GM23248 (cell line): ENCODE measurements around the gene TBC1D22A. TPM values are rescaled to one million over a fixed set of nuclear protein-coding genes. Genes with fewer than 3 reads are reported as not detected.

Experiments used
- DNase-seq: peaks from one replicate; pipeline ENCODE4 v3.0.0-alpha.2; 2015
- H2AFZ ChIP-seq: fragments of 200-600 bp; sonication (generic); 2 replicates; pipeline ENCODE4 v1.6.1; 2016; ENCODE audit warnings: antibody characterized with exemption
- H3F3A ChIP-seq: fragments of 200-600 bp; sonication (generic); 2 replicates; pipeline ENCODE4 v1.6.1; 2016; ENCODE audit warnings: mild to moderate bottlenecking, antibody characterized with exemption, mixed run types; ENCODE audit not compliant: insufficient read depth
- H3K27ac ChIP-seq: fragments of 200-600 bp; sonication (generic); 2 replicates; pipeline ENCODE4 v1.5.1; 2016; ENCODE audit warnings: mild to moderate bottlenecking
- H3K27me3 ChIP-seq: fragments of 200-600 bp; sonication (generic); replicated peaks from 2 replicates; pipeline ENCODE4 v1.6.1; 2016; ENCODE audit warnings: mild to moderate bottlenecking; ENCODE audit not compliant: insufficient read depth
- H3K36me3 ChIP-seq: fragments of 200-600 bp; sonication (generic); 2 replicates; pipeline ENCODE4 v1.6.1; 2016; ENCODE audit warnings: low read depth, mild to moderate bottlenecking
- H3K4me1 ChIP-seq: fragments of 200-600 bp; sonication (generic); 2 replicates; pipeline ENCODE4 v1.6.1; 2016; ENCODE audit warnings: mild to moderate bottlenecking; ENCODE audit not compliant: insufficient read depth
- H3K4me2 ChIP-seq: fragments of 200-600 bp; sonication (generic); one replicate; pipeline ENCODE4 v1.6.1; 2016; ENCODE audit warnings: mild to moderate bottlenecking; ENCODE audit not compliant: unreplicated experiment
- H3K4me3 ChIP-seq: fragments of 200-600 bp; sonication (generic); 2 replicates; pipeline ENCODE4 v1.5.1; 2016; ENCODE audit warnings: mild to moderate bottlenecking
- H3K79me2 ChIP-seq: fragments of 200-600 bp; sonication (generic); 2 replicates; pipeline ENCODE4 v1.6.1; 2016; ENCODE audit warnings: mild to moderate bottlenecking; ENCODE audit not compliant: insufficient read depth
- H3K9ac ChIP-seq: fragments of 200-600 bp; sonication (generic); 2 replicates; pipeline ENCODE4 v1.6.1; 2016; ENCODE audit warnings: mild to moderate bottlenecking
- H3K9me2 ChIP-seq: fragments of 200-600 bp; sonication (generic); 2 replicates; pipeline ENCODE4 v1.6.1; 2016; ENCODE audit warnings: mixed run types, mild to moderate bottlenecking, moderate library complexity; ENCODE audit not compliant: insufficient read depth
- H3K9me3 ChIP-seq: fragments of 200-600 bp; sonication (generic); one replicate; pipeline ENCODE4 v1.6.1; 2017; ENCODE audit warnings: low read depth
- H4K20me1 ChIP-seq: fragments of 200-600 bp; sonication (generic); 2 replicates; pipeline ENCODE4 v1.6.0; 2016; ENCODE audit not compliant: insufficient read depth
- EZH2 ChIP-seq: fragments of 200-600 bp; sonication (generic); IDR thresholded peaks from 2 replicates; pipeline ENCODE4 v1.6.1; 2018; ENCODE audit warnings: antibody characterized with exemption, mild to moderate bottlenecking; ENCODE audit not compliant: insufficient read depth, poor library complexity, severe bottlenecking
- EZH2phosphoT487 ChIP-seq: fragments of 200-600 bp; sonication (generic); IDR thresholded peaks from 2 replicates; pipeline ENCODE4 v1.6.1; 2018; ENCODE audit warnings: antibody characterized with exemption, moderate library complexity, mild to moderate bottlenecking, low read depth; ENCODE audit not compliant: insufficient read depth
- WGBS, 2 experiments: methylation state at CpG; one replicate each; pipeline ENCODE4 v1.1.6; 2015 to 2017; ENCODE audit warnings: low lambda C conversion rate in 2 of 2, low coverage in 1 of 2; ENCODE audit errors: missing lambda C conversion rate in 2 of 2; 5-methylcytosine and 5-hydroxymethylcytosine counted together
- in situ Hi-C: fragments of 300-500 bp; cut with MboI; formaldehyde crosslinking; loops from 2 replicates; pipeline ENCODE4 v1.15.0; 2020
- polyA plus RNA-seq: library from polyadenylated mRNA; unstranded; fragments of >200 nt; fragmentation: Nextera tagmentation; extraction: Ambion mirVana; gene quantifications from 2 replicates; pipeline ENCODE4 v1.2.1, GENCODE V29; 2016
- total RNA-seq: library from RNA; depleted of rRNA; stranded (reverse); fragments of >200 nt; shearing (Covaris generic); gene quantifications from 2 replicates; pipeline ENCODE4 v1.2.3, GENCODE V29; 2014

Gene TBC1D22A
- total and polyA plus RNA-seq, 2 experiments from 2014 or later = 12.3 to 16.9 TPM

GRCh38 chr22:47035425-47035881 is 273.0 kb downstream of the TBC1D22A start:
- H2AFZ ChIP-seq = no peak overlapping the region
- no peaks in the 10 kb centered on the region for H3K9me3 ChIP-seq
- DNase-seq = peak; percentile 24
- H3K79me2 ChIP-seq = no peaks in the 10 kb centered on the region
- no peak for TF ChIP-seq EZH2
- no peak for TF ChIP-seq EZH2phosphoT487
- no peak overlapping the region for H3K4me2 ChIP-seq
- H3K27ac ChIP-seq = no peak overlapping the region
- H4K20me1 ChIP-seq = no peaks in the 10 kb centered on the region
- in situ Hi-C loops = no loop called here
- WGBS, 2 experiments = 76 to 77% methylated on average over 10 to 11 of the region's 11 CpGs
- H3F3A ChIP-seq = 0 out of 2 replicates have a peak, but pooled peaks cover 3% of the 10 kb centered on the region
- H3K9ac ChIP-seq = no peak overlapping the region
- 0 out of 2 replicates have a peak, but pooled peaks cover 6% of the 10 kb centered on the region for H3K4me1 ChIP-seq
- no peaks in the 10 kb centered on the region for H3K36me3 ChIP-seq
- no peak overlapping the region for H3K4me3 ChIP-seq
- H3K27me3 ChIP-seq = no peaks in the 10 kb centered on the region
- H3K9me2 ChIP-seq = no peaks in the 10 kb centered on the region

DNA sequence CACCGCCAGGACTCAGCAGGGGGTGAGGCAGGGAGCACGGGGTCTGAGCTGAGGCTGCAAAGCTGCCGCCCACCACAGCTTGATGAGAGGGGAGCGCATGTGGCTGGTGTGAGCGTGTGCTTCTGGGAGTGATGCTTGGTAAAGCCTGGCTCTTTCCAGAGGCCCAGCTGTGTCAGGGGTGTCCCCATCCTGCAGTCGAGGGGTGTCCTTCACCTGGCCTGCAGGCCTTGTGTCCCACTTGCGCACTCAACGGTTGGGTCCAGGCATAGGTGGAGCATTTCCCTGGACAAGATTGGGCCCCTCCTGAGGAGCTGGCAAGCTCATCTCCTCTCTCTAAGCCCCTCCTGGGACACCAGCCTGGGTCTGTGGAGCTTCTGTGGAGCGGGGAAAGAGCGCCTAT is 273.9 kb downstream of the TBC1D22A start:
- H3K4me3 ChIP-seq = no peak overlapping the region
- H3F3A ChIP-seq = no peaks in the 10 kb centered on the region
- TF ChIP-seq EZH2phosphoT487 = no peak
- TF ChIP-seq EZH2 = no peak
- in situ Hi-C loops = no loop called here
- H3K4me2 ChIP-seq = no peak overlapping the region
- no peaks in the 10 kb centered on the region for H3K9me3 ChIP-seq
- 0 out of 2 replicates have a peak, but pooled peaks cover under 1% of the 10 kb centered on the region for H3K4me1 ChIP-seq
- no peaks in the 10 kb centered on the region for H3K9me2 ChIP-seq
- H3K27me3 ChIP-seq = no peaks in the 10 kb centered on the region
- no peak for DNase-seq
- H3K36me3 ChIP-seq = no peaks in the 10 kb centered on the region
- H3K79me2 ChIP-seq = no peaks in the 10 kb centered on the region
- WGBS, 2 experiments = 97 to 98% methylated on average over 10 of the region's 10 CpGs
- no peak overlapping the region for H3K27ac ChIP-seq
- H3K9ac ChIP-seq = no peak overlapping the region
- H4K20me1 ChIP-seq = no peaks in the 10 kb centered on the region
- no peak overlapping the region for H2AFZ ChIP-seq

GRCh38 chr22:47036936-47037485 is 274.6 kb downstream of the TBC1D22A start:
- H3K79me2 ChIP-seq = no peaks in the 10 kb centered on the region
- no peak overlapping the region for H3K27ac ChIP-seq
- H3K9me3 ChIP-seq = no peaks in the 10 kb centered on the region
- no peaks in the 10 kb centered on the region for H3K27me3 ChIP-seq
- no peaks in the 10 kb centered on the region for H3K4me1 ChIP-seq
- H3K9ac ChIP-seq = no peak overlapping the region
- no peak for TF ChIP-seq EZH2phosphoT487
- no peak for TF ChIP-seq EZH2
- DNase-seq = no peak
- WGBS, 2 experiments = 98% methylated on average over 20 of the region's 20 CpGs
- H3K36me3 ChIP-seq = no peaks in the 10 kb centered on the region
- in situ Hi-C loops = no loop called here
- no peak overlapping the region for H3K4me2 ChIP-seq
- H3K4me3 ChIP-seq = no peak overlapping the region
- no peaks in the 10 kb centered on the region for H3K9me2 ChIP-seq
- H2AFZ ChIP-seq = no peak overlapping the region
- no peaks in the 10 kb centered on the region for H4K20me1 ChIP-seq
- no peaks in the 10 kb centered on the region for H3F3A ChIP-seq

DNA sequence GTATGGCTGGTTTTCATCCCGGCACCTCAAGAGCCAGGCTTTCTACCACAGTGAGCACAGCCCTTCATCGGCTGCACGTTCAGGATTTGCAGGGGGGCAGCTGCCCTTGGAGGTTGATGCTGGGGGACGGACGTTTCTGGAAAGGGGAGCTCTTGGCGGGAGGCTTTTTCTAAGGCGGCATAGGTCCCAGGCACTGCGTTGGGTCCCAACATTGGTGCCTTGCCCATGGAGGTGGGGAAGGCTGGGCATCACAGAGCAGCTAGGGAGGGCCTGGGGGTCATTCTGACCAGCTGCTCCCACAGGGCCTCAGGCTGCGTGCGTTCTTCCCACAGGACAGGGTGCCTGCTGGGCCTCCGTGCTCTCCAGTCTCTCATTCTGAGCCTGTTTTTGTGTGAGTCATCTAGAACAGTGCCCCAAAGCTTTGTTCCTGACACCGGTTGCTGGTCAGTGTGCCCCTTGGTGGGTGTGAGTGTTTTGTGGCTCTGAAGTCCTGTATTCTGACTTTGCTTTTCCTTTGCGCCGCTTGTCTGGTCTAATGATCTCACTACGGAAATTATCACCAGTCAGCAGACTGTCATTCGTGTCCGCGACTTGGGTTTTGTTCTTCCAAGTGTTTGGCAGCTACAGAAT is 275.9 kb downstream of the TBC1D22A start:
- Histone ChIP-seq H3K4me1 (no peaks in the 10 kb centered on the region), H3K9me3 (no peaks in the 10 kb centered on the region), H4K20me1 (no peaks in the 10 kb centered on the region), H3K79me2 (no peaks in the 10 kb centered on the region), H2AFZ (no peak overlapping the region), H3K27me3 (no peaks in the 10 kb centered on the region), H3K9me2 (no peaks in the 10 kb centered on the region), H3K4me3 (no peak overlapping the region), H3K9ac (no peak overlapping the region), H3K27ac (no peak overlapping the region), H3F3A (no peaks in the 10 kb centered on the region), H3K4me2 (no peak overlapping the region), H3K36me3 (no peaks in the 10 kb centered on the region)
- TF ChIP-seq EZH2phosphoT487 (no peak), EZH2 (no peak)
- in situ Hi-C loops = no loop called here
- WGBS, 2 experiments = 97 to 98% methylated on average over 17 to 18 of the region's 18 CpGs
- no peak for DNase-seq
